SW 1271 (cell line): Measurements from ENCODE around the gene USP12.
"Not testable (repeated sequence)": the region's sequence is repeated elsewhere in the genome, so short reads cannot be mapped to it uniquely, and the experiment has no call there.

ENCODE experiments used
- DNase-seq, 2 experiments: peaks; one replicate each; lab custom pipeline; 2025; lab: John Stamatoyannopoulos, UW

Gene USP12

GRCh38 chr13:27123445-27123844 lies 48.2 kb downstream of the USP12 start:
- not testable (repeated sequence) for DNase-seq

GRCh38 chr13:27122036-27122435 lies 49.6 kb downstream of the USP12 start:
- no peak for DNase-seq

DNA sequence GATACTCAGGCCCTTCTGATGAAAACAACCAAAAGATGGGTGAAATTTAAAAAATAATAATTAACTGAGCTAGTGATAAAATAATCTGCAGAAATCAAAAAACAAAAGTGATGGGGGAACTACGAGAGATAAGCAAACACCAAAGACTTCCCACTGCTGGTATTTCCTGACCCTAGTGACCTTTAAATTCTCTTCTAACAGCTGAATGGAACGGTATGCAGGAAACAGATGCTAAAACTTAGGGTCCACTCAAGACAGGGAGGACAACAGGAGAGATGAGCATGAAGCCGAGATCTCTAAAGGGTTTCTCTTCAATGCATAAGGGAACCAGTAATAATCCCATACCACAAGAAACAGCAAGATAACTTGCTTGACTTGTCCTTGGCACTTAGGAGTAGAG lies 50.8 kb downstream of the USP12 start:
- DNase-seq = peak in 1 of 2 experiments; percentile 44

GRCh38 chr13:27120011-27120410 lies 51.6 kb downstream of the USP12 start:
- DNase-seq = no peak

GRCh38 chr13:27118428-27119054 lies 53.1 kb downstream of the USP12 start:
- DNase-seq = no peak

DNA sequence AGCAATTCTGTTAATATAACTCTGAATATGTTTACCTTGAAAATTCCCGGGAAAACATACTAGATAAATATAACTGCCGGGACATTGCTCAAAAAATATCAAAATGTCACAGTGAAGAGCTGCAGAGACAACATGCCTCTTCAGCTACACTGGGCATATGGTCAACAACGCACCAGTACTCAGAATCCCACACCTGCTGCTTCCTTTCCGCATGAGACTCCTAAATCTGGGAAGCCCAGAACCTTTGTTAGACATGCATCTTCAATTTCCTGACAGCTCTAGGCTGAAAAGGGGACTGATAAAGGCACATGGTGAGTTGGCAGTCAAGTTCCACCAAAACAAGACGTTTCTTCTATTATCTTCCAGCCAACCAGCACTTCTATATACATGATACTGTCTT lies 53.7 kb downstream of the USP12 start:
- no peak for DNase-seq

- no peak for DNase-seq
Observed at GRCh38 chr13:27117158-27117557, 54.5 kb downstream of the USP12 start.

- no peak for DNase-seq
Observed at GRCh38 chr13:27113436-27113835, 58.2 kb downstream of the USP12 start.

DNA sequence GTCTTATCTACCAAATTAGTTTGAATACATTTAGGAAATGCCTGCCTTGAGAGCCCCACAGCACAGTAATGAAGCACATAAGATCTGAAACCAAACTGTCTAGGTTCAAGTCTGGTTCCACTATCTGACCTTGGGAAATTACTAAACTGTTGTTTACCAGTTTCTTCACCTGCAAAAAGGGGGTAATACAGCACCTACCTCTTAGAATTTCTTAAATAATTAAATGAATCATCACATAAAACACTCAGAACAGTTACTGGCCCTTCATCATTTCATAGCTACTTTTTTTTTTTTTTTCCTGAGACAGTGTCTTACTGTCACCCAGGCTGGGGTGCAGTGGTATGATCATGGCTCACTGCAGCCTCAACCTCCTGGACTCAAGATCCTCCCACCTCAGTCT lies 59.6 kb downstream of the USP12 start:
- DNase-seq = no peak

GRCh38 chr13:27110056-27110746 lies 61.4 kb downstream of the USP12 start:
- no peak for DNase-seq

DNA sequence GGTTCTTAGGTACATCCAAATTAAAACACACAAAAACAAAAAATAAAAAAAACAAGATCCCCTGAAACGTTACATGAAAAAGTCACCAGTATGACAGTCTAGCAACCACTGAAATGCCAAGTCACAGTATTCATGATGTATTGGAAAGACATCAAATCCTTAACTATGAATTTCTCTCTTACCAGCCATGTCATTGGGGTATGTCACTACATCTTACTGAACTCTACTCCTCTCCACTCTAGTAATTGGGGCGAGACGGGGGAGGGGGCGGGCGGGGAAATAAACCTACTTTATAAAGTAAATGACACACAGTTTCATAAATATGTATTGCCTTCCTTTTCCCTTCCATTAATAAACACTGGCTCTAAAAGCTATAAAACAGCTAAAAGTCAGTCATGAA lies 65.5 kb downstream of the USP12 start:
- no peak for DNase-seq

GRCh38 chr13:27104606-27105005 lies 67.0 kb downstream of the USP12 start:
- DNase-seq = no peak

DNA sequence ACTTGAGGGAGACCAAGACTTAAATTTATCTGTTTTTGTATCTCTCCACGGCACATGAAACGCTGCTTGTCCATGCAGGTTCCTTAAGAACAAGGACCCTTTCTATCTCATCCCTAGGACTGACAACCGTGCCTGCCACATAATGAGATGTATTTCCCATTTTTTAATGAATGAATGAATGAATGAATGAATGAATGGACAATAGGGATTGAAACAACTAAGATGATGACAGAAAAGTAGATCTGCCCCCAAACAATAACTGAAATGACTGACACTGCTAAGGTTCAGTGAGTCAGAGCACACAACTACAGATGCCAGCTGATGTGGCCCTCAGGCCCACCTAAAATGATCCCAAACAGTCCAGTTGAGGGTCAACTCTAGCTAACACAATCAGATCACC lies 69.8 kb downstream of the USP12 start:
- DNase-seq = no peak

DNA sequence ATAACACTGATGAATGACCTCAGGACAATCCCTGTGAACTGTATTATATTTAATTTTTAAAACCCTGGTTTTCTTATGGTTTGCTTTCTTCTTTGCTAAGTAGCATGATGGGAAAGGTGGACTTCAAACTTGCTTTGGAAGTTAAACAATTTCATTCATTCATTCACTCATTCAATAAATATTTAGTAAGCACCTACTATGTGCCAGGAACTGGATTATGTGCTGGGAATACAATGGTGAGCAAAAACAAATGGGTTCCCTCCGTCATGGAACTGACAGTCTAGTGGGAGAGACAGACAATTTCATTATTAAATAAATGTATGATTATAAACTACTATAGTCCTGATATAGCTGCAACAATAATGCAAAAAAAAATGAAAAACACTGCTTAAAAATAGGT lies 70.3 kb downstream of the USP12 start:
- no peak for DNase-seq

DNA sequence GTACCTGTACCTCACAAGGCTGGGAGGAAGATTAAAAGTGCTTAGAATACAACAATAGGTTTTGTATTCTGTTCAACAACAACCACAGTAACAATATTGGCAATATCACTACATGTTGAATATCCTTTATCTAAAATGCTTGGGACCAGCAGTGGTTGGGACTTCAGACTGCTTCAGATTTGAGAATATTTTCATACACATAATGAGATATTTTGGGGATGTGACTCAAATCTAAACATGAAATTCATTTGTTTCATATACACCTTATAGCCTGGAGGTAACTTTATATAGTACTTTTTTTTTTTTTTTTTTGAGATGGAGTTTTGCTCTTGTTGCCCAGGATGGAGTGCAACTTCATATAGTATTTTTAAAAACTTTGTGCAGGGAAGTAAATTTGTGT lies 73.9 kb downstream of the USP12 start:
- DNase-seq = no peak

DNA sequence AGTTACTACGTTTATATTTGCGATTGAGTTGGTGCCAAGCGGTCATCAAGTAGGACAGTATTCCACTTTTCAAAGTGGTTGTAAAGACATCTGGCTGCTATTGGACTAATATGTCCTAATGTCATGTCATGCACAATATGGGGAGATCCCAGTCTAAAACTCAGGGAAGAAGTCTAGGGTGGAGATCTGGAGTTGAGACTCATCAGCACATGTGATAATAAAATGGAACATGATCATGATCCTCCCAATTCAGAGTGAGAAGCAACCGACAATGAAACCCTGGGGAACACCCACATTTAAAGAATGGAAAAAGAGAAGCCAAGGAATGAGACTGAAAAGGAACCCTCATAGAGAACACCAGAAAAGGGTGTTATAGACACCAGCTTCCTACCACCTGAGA lies 80.2 kb downstream of the USP12 start:
- DNase-seq = no peak

DNA sequence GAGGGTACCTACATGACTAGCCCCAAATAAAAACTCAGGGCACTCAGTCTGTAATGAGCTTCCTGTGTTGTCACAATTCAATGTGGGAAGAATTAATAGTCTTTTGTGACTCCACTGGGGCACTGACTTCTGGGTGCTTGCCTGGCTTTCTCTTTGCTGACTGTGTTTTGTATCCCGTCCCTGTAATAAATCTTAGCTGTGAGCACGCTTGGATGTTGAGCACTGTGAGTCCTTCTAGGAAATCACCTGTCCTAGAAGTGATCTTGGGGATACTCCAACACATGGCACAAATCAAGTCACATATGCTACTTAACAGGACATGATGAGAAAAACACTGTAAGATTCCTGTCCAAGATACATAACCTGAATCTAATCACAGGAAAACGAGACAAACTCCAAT lies 83.0 kb downstream of the USP12 start:
- no peak for DNase-seq

DNA sequence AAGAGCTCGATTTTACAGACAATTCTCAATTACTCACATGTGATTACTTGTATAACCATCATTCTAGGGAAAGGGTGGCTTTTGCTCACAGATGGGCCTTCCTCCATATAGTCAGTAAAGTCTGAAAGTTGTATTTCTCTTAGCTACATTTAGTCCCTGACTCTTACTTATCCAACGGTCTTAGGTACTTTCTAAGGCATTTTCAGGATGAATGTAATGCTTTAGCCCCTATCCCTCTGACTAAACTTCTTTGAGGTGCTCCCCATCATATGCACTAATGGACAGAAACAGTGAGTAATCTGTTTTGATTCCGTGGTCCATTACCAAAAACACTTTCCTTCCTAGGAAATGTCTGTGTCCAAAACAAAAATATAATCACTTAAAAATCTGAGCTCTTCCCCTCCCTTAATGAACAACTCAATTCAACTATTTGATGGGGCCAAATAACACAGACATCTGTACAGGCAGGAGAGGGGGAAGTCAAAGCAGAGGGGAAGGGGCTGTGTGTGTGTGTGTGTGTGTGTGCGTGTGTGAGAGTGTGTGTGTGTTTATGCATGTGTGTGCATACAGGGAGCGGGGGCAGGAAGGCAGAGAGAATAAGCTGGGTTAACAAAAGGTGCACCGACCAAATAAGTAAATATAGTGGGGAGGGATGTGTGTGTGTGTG lies 84.9 kb downstream of the USP12 start:
- no peak for DNase-seq

- no peak for DNase-seq
Observed at GRCh38 chr13:27083183-27083582, 88.4 kb downstream of the USP12 start.

GRCh38 chr13:27081893-27082679 lies 89.5 kb downstream of the USP12 start:
- DNase-seq = no peak

DNA sequence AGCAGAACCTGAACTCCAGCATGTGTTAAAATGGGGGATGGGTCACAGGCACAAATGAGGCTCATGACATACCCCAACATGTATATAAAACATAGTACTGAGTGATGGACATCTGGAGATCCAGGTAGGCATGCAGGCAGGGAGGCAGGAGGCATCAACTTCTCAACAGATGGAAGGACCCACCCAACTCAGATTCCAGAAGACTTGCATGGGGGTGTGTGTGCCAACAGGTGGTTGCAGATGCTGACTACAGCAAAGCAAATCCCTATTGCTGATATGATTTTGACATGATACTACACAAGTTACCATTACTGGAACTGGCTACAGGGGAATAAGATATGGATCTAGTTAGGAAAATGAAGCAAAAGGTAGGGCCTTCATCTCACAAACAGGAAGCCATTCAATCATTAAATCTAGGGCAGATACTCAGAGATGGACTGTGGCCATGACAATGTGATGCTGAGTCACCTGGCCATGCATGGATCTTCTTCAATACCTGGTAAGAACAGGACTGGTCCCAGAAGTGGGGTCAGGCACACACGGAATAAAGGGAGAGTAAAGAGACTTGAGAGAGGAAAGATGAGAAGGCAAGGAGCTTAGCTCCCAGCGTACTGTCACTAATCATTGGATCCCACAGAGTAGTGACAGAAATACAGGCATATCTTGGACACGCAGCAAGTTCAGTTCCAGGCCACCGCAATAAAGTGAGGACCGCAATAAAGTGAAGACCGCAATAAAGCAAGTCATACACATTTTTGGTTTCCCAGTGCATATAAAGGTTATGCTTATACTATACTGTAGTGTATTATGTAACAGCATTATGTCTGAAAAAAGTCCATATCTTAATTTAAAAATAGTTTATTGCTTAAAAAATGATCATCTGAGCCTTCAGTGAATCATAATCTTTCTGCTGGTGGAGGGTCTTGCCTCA lies 91.3 kb downstream of the USP12 start:
- no peak for DNase-seq
